Stimulated activated memory B cell treated with anti-CD40 and anti-IgM and Interleukin-4, amounts not matched to agents 10 μg/mL and 1 μg/mL and 100 μg/mL, for 72 hours (primary cell): ENCODE data around the gene SCAF11.

ENCODE experiments used
- ATAC-seq: fragments of 150-1000 bp; cut with Tn5 transposase; 2 replicates; pipeline ENCODE4 v1.10.0; 2021
- H3K27ac Mint-ChIP-seq: one replicate; pipeline ENCODE4 v1.8.0; 2022; ENCODE audit warnings: mild to moderate bottlenecking, mixed read lengths
- H3K27me3 Mint-ChIP-seq: one replicate; pipeline ENCODE4 v1.8.0; 2022; ENCODE audit warnings: mixed read lengths
- H3K36me3 Mint-ChIP-seq: one replicate; pipeline ENCODE4 v1.8.0; 2022; ENCODE audit warnings: mixed read lengths
- H3K4me1 Mint-ChIP-seq: one replicate; pipeline ENCODE4 v1.8.0; 2022; ENCODE audit warnings: mixed read lengths
- H3K4me3 Mint-ChIP-seq: one replicate; pipeline ENCODE4 v1.8.0; 2022; ENCODE audit warnings: mild to moderate bottlenecking, moderate library complexity, mixed read lengths
- H3K9me3 Mint-ChIP-seq: one replicate; pipeline ENCODE4 v1.8.0; 2022; ENCODE audit warnings: mixed read lengths

SCAF11 gene

DNA sequence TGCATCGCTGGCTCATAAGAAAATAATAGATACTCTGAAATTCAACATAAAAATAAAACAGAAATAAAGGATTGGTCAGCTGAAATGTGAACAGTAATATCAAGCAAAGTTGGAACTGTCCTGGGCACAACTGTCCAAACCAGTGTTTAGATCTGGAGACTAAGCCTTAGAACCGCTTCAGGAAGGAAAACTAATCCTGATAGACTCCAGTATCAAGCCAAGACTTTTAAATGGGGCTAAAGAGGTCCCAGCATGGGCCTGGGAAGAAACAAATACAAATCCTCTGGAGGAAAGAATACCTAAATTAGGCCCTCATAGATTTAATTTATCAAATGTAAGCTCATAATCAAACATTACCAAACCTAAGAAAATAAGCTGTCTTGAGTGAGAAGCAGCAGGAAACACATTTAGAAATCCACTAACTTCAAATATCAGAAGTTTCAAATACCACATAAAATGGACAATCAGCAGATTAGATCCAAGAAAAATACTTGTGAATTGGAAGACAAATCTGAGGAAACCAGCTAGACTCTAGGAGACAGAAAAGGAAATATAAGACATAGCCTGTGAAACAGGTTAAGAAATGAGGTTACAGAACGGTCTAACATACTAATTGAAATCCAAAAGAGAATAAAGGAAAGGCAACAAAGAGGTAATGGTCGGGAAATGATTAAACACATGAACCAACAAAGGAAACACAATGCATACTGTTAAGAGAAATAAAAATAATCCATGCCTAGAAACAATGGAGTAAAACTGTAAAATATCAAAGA is 27.6 kb downstream of the SCAF11 start:
- ATAC-seq, result no peak
- Mint-ChIP-seq H3K4me1 (peaks cover 41% of the 10 kb centered on the region), H3K27me3 (no peaks in the 10 kb centered on the region), H3K27ac (no peak overlapping the region), H3K4me3 (no peak overlapping the region), H3K36me3 (peaks cover 56% of the 10 kb centered on the region), H3K9me3 (no peaks in the 10 kb centered on the region)

- peaks cover 22% of the 10 kb centered on the region for H3K4me1 Mint-ChIP-seq
- H3K9me3 Mint-ChIP-seq, result no peaks in the 10 kb centered on the region
- no peak overlapping the region for H3K4me3 Mint-ChIP-seq
- no peak overlapping the region for H3K27ac Mint-ChIP-seq
- H3K36me3 Mint-ChIP-seq, result peaks cover 56% of the 10 kb centered on the region
- no peaks in the 10 kb centered on the region for H3K27me3 Mint-ChIP-seq
- no peak for ATAC-seq
Measured at GRCh38 chr12:45959728-45960127, 30.6 kb downstream of the SCAF11 start.

GRCh38 chr12:45959025-45959424 is 31.3 kb downstream of the SCAF11 start:
- ATAC-seq, result no peak
- Mint-ChIP-seq H3K4me1 (peaks cover 16% of the 10 kb centered on the region), H3K27ac (no peak overlapping the region)

GRCh38 chr12:45948546-45948945 is 41.8 kb downstream of the SCAF11 start:
- Mint-ChIP-seq H3K4me3 (no peak overlapping the region), H3K27ac (no peak overlapping the region), H3K9me3 (no peaks in the 10 kb centered on the region), H3K36me3 (peaks cover 44% of the 10 kb centered on the region), H3K4me1 (no peaks in the 10 kb centered on the region), H3K27me3 (no peaks in the 10 kb centered on the region)
- no peak for ATAC-seq

More at GRCh38 chr12:45959025-45959424, 31.3 kb downstream of the SCAF11 start:
- no peak overlapping the region for H3K4me3 Mint-ChIP-seq
- H3K9me3 Mint-ChIP-seq, result no peaks in the 10 kb centered on the region
- H3K36me3 Mint-ChIP-seq, result peaks cover 49% of the 10 kb centered on the region
- H3K27me3 Mint-ChIP-seq, result no peaks in the 10 kb centered on the region

DNA sequence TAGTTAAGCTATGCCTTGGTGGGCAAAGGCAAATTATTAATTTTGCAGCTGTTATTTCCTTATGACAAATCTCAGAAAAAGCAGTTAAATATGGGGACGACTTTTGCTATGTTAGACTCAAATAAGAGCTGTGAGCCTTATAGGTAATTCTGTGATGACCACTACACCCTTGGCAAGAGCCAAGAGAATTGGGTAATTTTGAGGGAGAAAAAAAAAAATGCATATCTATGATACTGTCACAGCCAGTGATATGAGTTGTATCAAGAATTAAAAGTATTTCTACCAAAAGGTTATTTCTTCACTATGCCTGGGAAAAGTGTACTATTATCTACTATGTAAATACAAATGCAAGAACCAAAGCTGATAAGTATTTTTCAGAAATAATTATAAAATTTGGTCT is 43.9 kb downstream of the SCAF11 start:
- ATAC-seq, result no peak
- no peak overlapping the region for H3K27ac Mint-ChIP-seq
- peaks cover 61% of the 10 kb centered on the region for H3K36me3 Mint-ChIP-seq
- no peaks in the 10 kb centered on the region for H3K4me1 Mint-ChIP-seq
- no peaks in the 10 kb centered on the region for H3K9me3 Mint-ChIP-seq
- no peaks in the 10 kb centered on the region for H3K27me3 Mint-ChIP-seq
- H3K4me3 Mint-ChIP-seq, result no peak overlapping the region

- H3K27me3 Mint-ChIP-seq, result no peaks in the 10 kb centered on the region
- ATAC-seq, result no peak
- H3K4me1 Mint-ChIP-seq, result no peaks in the 10 kb centered on the region
- H3K4me3 Mint-ChIP-seq, result no peak overlapping the region
- peak overlapping the region; percentile 32 for H3K27ac Mint-ChIP-seq
- peaks cover 68% of the 10 kb centered on the region for H3K36me3 Mint-ChIP-seq
- H3K9me3 Mint-ChIP-seq, result no peaks in the 10 kb centered on the region
Measured at GRCh38 chr12:45944771-45945170, 45.6 kb downstream of the SCAF11 start.

- no peak for ATAC-seq
- H3K36me3 Mint-ChIP-seq, result peaks cover 54% of the 10 kb centered on the region
- H3K27me3 Mint-ChIP-seq, result no peaks in the 10 kb centered on the region
- H3K9me3 Mint-ChIP-seq, result no peaks in the 10 kb centered on the region
- no peak overlapping the region for H3K27ac Mint-ChIP-seq
- no peaks in the 10 kb centered on the region for H3K4me1 Mint-ChIP-seq
- H3K4me3 Mint-ChIP-seq, result no peak overlapping the region
Measured at GRCh38 chr12:45939759-45940158, 50.6 kb downstream of the SCAF11 start.

DNA sequence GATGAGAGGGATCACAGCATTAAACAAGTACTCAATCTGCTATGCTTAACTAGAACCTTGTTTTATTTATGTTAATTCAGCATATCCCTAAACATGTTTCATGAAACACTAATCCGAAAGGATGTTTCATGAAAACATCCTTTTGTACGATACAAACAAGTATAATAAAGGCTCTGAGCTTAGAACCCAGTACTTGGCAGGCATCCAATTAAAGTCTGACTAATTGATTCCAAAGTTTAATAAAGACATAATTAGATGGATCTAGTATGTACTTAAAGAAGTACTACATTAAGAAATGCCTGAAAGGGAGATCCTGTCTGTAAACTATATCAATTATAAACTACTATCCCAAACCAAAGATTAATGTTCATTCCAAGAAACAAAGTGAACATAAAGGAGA is 51.8 kb downstream of the SCAF11 start:
- Mint-ChIP-seq H3K4me3 (no peak overlapping the region), H3K9me3 (no peaks in the 10 kb centered on the region), H3K4me1 (no peaks in the 10 kb centered on the region), H3K27ac (no peak overlapping the region), H3K36me3 (peaks cover 50% of the 10 kb centered on the region), H3K27me3 (no peaks in the 10 kb centered on the region)
- no peak for ATAC-seq

DNA sequence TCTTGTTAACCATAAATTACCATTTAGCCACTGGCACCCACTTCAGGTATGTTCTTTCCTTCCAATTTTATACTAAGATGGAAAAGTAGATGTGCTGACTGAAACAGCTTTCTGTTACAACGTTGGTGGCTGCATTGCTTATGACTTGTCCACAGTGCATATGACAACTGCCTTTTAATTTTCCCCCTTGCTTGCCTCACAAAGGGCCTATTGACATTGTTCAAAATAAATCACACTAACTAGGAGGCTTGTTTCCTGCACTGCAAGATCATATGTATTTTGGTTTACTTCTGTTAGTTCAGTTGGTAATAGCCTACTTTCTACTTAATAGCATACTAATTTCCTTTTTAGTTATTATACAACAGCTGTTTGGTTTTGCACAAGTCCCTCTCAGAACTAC is 55.4 kb downstream of the SCAF11 start:
- no peaks in the 10 kb centered on the region for H3K9me3 Mint-ChIP-seq
- H3K4me3 Mint-ChIP-seq, result no peak overlapping the region
- H3K27me3 Mint-ChIP-seq, result no peaks in the 10 kb centered on the region
- no peak for ATAC-seq
- H3K27ac Mint-ChIP-seq, result no peak overlapping the region
- peaks cover 36% of the 10 kb centered on the region for H3K36me3 Mint-ChIP-seq
- H3K4me1 Mint-ChIP-seq, result no peaks in the 10 kb centered on the region

DNA sequence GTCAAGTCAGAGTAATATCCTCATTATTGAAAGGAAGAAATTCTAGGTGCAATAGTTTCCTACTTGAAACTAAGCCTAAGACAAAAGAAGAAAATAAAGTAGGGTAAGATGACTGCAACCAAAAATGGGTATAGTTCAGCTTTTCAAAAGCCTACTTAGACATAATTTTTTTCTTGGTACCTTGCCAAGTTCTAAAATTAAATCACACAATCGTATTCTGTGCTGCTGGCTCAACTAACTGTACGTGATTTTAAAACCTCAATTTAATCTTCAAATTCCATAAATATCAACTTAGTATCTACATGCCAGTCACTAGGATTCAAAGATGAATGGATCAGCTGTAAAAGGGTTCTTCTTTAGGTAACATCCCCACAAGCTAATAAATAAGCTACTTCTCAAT is 56.9 kb downstream of the SCAF11 start:
- peaks cover 35% of the 10 kb centered on the region for H3K36me3 Mint-ChIP-seq
- no peaks in the 10 kb centered on the region for H3K27me3 Mint-ChIP-seq

GRCh38 chr12:45930369-45930768 is 60.0 kb downstream of the SCAF11 start:
- no peak for ATAC-seq
- Mint-ChIP-seq H3K9me3 (no peaks in the 10 kb centered on the region), H3K4me1 (no peaks in the 10 kb centered on the region), H3K4me3 (no peak overlapping the region), H3K27me3 (no peaks in the 10 kb centered on the region), H3K27ac (no peak overlapping the region), H3K36me3 (peaks cover 41% of the 10 kb centered on the region)

More for the DNA sequence above, 56.9 kb downstream of the SCAF11 start:
- Mint-ChIP-seq H3K4me3 (no peak overlapping the region), H3K4me1 (no peaks in the 10 kb centered on the region), H3K27ac (no peak overlapping the region), H3K9me3 (no peaks in the 10 kb centered on the region)
- no peak for ATAC-seq

DNA sequence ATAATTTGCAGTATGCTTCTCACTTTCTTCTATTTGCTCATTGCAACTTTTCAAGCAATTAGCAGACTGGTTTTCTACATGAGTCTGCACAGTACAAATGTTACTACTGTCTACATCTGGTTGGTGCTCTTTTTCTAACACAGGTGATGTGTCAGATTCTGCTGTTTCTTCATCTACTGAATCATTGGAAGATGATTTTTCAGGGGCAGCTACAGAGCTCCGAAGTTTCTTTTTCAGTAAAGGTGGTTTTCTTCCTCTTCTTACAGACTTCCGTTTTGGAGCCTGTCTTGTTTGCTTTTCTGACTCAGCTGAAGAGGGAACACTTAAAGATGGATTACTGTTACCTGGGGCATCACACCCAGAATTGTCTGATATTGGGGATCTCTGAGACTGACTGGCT is 62.1 kb downstream of the SCAF11 start:
- H3K36me3 Mint-ChIP-seq, result peaks cover 52% of the 10 kb centered on the region
- H3K27me3 Mint-ChIP-seq, result no peaks in the 10 kb centered on the region
- no peak overlapping the region for H3K4me3 Mint-ChIP-seq
- peak overlapping the region; percentile 55 for H3K27ac Mint-ChIP-seq
- no peak for ATAC-seq
- no peaks in the 10 kb centered on the region for H3K9me3 Mint-ChIP-seq
- H3K4me1 Mint-ChIP-seq, result no peaks in the 10 kb centered on the region

- Mint-ChIP-seq H3K4me3 (no peak overlapping the region), H3K4me1 (peaks cover 11% of the 10 kb centered on the region), H3K27ac (no peak overlapping the region), H3K36me3 (peaks cover 30% of the 10 kb centered on the region), H3K9me3 (no peaks in the 10 kb centered on the region), H3K27me3 (no peaks in the 10 kb centered on the region)
- no peak for ATAC-seq
Measured at GRCh38 chr12:45918818-45919217, 71.6 kb downstream of the SCAF11 start.

DNA sequence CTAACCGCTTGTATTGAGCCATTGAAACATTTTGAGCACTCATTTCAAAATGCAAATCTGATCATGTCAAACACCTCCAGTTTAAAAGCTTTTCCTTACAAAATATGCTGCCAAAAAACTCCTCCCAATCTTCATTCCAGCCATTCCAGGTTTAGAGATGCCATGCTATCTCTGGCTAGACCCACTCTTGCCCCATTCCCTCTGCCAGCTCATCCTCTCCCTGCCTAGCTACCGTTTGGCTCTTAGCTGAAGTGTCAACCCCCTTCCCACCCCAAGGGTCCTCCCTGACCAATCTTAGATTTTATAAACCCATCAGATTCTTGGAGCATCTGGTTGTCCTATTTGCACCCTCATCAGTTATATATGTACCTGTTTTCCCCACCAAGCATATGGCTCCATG is 75.0 kb downstream of the SCAF11 start:
- Mint-ChIP-seq H3K4me1 (peaks cover 18% of the 10 kb centered on the region), H3K27ac (no peak overlapping the region), H3K4me3 (no peak overlapping the region), H3K27me3 (no peaks in the 10 kb centered on the region), H3K9me3 (no peaks in the 10 kb centered on the region), H3K36me3 (peaks cover 6% of the 10 kb centered on the region)
- ATAC-seq, result no peak

- Mint-ChIP-seq H3K4me3 (no peak overlapping the region), H3K27me3 (no peaks in the 10 kb centered on the region), H3K9me3 (no peaks in the 10 kb centered on the region), H3K4me1 (peaks cover 23% of the 10 kb centered on the region), H3K27ac (peak overlapping the region; percentile 40), H3K36me3 (peaks cover 11% of the 10 kb centered on the region)
- peak; percentile 73 for ATAC-seq
Measured at GRCh38 chr12:45914090-45914489, 76.3 kb downstream of the SCAF11 start.

DNA sequence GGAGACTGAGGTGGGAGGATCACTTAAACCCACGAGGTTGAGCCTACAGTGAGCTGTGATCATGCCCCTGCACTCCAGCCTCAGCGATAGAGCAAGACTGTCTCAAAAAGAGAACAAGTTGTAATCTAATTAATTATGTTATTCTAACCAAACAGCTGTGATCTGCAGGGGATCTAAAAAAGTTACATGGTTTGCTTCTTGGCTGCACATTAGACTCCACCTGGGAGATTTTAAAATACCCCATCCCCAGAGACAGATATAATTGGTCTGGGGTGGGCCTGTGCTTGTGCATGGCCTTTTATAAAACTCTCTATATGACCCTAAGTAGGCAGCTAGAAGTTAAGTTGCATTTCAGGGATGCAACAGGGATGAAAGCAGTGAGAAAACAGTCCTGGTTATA is 76.7 kb downstream of the SCAF11 start:
- ATAC-seq, result no peak
- Mint-ChIP-seq H3K4me1 (peaks cover 25% of the 10 kb centered on the region), H3K9me3 (no peaks in the 10 kb centered on the region), H3K27me3 (no peaks in the 10 kb centered on the region), H3K4me3 (no peak overlapping the region), H3K36me3 (peaks cover 11% of the 10 kb centered on the region), H3K27ac (peak overlapping the region; percentile 40)
